BLaER1 treated with 17β-estradiol and CSF1 and Interleukin-3, amounts not matched to agents 10 nM and 100 nM (cell line): ENCODE data around the gene FKBP11.

ENCODE experiments used
- H3K27ac ChIP-seq, 11 experiments: shearing (Covaris generic); formaldehyde crosslinking; 2 replicates each; pipeline ENCODE4 v1.8.1; 2022
- H3K27me3 ChIP-seq, 11 experiments: shearing (Covaris generic); formaldehyde crosslinking; 2 replicates each; pipeline ENCODE4 v1.8.1; 2022
- H3K36me3 ChIP-seq, 11 experiments: shearing (Covaris generic); formaldehyde crosslinking; 2 replicates each; pipeline ENCODE4 v1.8.1; 2022
- H3K4me1 ChIP-seq, 10 experiments: shearing (Covaris generic); formaldehyde crosslinking; 2 replicates each; pipeline ENCODE4 v1.8.1; 2022
- H3K4me2 ChIP-seq, 11 experiments: shearing (Covaris generic); formaldehyde crosslinking; 2 replicates each; pipeline ENCODE4 v1.8.1; 2022
- H3K4me3 ChIP-seq, 10 experiments: shearing (Covaris generic); formaldehyde crosslinking; 2 replicates each; pipeline ENCODE4 v1.8.1; 2022
- H3K9ac ChIP-seq, 11 experiments: shearing (Covaris generic); formaldehyde crosslinking; 2 replicates each; pipeline ENCODE4 v1.8.1; 2022
- H3K9me3 ChIP-seq, 11 experiments: shearing (Covaris generic); formaldehyde crosslinking; replicated peaks in 1 of 11; 2 replicates each; pipeline ENCODE4 v1.8.1; 2022
- H4K20me1 ChIP-seq, 11 experiments: shearing (Covaris generic); formaldehyde crosslinking; 2 replicates each; pipeline ENCODE4 v1.8.1; 2022
- Cebpa-rat ChIP-seq, 11 experiments: shearing (Covaris generic); IDR thresholded peaks; 2 replicates each; pipeline ENCODE4 v1.8.1; 2022

FKBP11 gene

DNA sequence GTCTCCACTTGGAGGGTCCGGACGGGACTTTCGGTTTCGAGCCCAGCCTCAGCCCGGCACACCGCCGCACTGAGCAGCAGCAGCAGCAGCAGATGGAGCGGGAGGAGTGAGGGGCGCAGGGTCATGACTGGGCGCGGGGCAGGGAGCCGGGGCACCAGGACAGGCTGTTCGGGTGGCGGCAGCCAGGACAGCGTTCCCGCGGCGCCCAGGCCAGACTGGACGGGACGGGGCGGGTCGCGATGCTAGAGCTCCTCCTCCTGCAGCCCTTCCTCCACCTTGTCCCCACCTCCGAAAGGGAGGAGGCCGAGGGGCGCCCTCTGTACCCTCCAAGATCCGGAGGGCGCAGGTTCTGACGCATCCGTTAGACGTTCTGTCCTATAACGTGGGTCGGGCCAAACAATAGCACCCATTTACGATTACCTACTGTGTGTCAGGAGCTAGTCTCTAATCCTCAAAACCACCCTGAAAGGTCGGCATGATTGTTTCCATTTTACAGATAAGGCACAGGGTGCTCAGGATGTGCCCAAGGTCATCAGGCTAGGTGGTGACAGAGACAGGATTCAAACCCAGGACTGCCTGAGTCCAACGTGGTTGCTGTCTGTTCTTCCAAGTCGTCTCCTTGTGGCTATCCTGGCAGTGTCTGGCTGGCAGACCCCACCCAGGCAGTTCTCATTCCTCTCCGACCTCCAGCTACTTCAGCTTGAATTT lies at the start of gene FKBP11:
FKBP11 (minus strand) TSS at position 189 of the 708 bp plus-strand sequence; CDS start at position 125, 64 bp downstream.
- H3K27me3 ChIP-seq: no peaks in the 10 kb centered on the region
- peak within 1 kb of the TSS; percentile 79 to 94 (median 87) for H3K4me2 ChIP-seq
- H3K4me3 ChIP-seq: peak within 1 kb of the TSS; percentile 82 to 96 (median 90)
- peaks cover 34 to 78% (median 70%) of the 10 kb centered on the region in 11 experiments for H3K36me3 ChIP-seq
- H3K9ac ChIP-seq: peak within 1 kb of the TSS; percentile 81 to 92 (median 86)
- peak within 1 kb of the TSS; percentile 17 to 88 (median 81); a peak in 21 of 22 replicates for H3K27ac ChIP-seq
- TF ChIP-seq Cebpa-rat (IDR thresholded peaks at IDR 0.05): no peak
- H4K20me1 ChIP-seq: peaks cover 0 to 53% (median 7%) of the 10 kb centered on the region in 11 experiments; a peak in 10 of 22 replicates
- peaks cover 15 to 27% (median 20%) of the 10 kb centered on the region in 10 experiments for H3K4me1 ChIP-seq
- H3K9me3 ChIP-seq: no peaks in the 10 kb centered on the region

DNA sequence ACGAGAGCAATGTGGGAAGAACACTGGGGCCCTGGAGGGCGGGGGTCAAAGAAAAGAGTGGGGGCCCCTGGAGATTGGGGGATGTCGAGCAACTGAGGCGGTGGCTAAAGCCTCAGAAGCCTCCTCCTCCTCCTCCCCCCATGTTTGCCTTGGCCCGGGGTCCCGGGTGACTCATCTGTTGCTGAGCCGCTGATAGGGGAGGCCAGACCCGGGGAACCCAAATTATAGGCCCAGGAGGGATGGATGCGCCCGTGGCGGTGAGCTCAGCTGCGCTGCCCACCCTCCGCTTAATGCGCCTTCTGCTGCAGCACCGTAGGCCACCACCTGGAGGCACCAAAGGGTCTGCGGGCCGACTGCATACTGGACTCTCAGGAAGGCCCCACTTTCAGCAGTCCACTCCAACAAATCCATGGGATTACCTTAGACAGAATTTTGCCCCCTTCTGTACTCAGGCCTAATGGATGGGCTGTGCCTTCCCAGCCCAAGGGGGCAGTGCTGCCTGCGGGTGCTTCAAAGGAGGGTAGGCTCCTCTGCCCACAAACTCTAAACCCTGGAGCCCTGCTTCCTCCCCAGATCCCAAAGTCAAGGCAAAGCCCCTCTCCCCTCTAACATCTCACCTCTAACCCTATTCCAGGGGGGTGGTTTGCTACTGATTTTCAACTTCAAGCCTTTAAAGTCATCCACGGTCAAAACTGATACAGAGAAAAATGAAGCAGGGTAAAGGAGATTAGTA lies 48.8 kb upstream of the FKBP11 start:
- Histone ChIP-seq H4K20me1 (peaks cover 0 to 90% (median 51%) of the 10 kb centered on the region in 11 experiments; a peak in 20 of 22 replicates), H3K4me2 (no peak overlapping the region), H3K36me3 (no peaks in the 10 kb centered on the region), H3K27me3 (peaks cover 100% of the 10 kb centered on the region in 11 experiments), H3K4me1 (peaks cover 44 to 64% (median 55%) of the 10 kb centered on the region in 10 experiments), H3K27ac (no peak overlapping the region), H3K4me3 (no peak overlapping the region), H3K9me3 (peaks cover 0 to 9% (median 0%) of the 10 kb centered on the region in 11 experiments; a peak in 5 of 22 replicates), H3K9ac (no peak overlapping the region)
- TF ChIP-seq Cebpa-rat (IDR thresholded peaks at IDR 0.05): no peak

DNA sequence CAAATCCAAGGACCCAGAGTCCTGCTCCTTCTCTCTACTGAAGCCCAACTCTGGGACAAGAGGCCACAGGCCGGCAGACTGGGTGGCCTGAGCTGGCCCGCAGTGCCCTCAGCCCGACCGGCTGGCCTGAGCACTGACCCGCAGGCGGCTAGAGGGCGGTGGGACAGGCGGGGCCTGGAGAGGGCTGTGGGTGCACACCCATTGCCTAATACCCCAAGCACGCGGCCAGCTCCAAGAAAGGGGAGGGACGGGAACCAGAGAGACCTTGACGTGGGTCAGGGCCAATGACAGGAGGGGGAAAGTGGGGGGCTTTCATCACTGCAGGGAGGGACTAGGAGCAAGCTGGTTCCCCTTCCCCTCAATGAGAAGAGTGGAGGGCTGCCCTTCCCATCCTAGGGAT lies 48.2 kb upstream of the FKBP11 start:
- peaks cover 41 to 63% (median 52%) of the 10 kb centered on the region in 10 experiments for H3K4me1 ChIP-seq
- 0 out of 20 replicates have a peak overlapping the region, but pooled peaks of 1 of the 10 experiments have one; percentile 18 for H3K4me3 ChIP-seq
- H3K9me3 ChIP-seq: peaks cover 0 to 9% (median 0%) of the 10 kb centered on the region in 11 experiments; a peak in 5 of 22 replicates
- no peak for TF ChIP-seq Cebpa-rat (IDR thresholded peaks at IDR 0.05)
- peaks cover 0 to 87% (median 45%) of the 10 kb centered on the region in 11 experiments; a peak in 19 of 22 replicates for H4K20me1 ChIP-seq
- no peaks in the 10 kb centered on the region for H3K36me3 ChIP-seq
- no peak overlapping the region for H3K9ac ChIP-seq
- H3K4me2 ChIP-seq: peak overlapping the region in 2 of 11 experiments; percentile 72 to 80; a peak in 3 of 22 replicates
- peaks cover 100% of the 10 kb centered on the region in 11 experiments for H3K27me3 ChIP-seq
- H3K27ac ChIP-seq: no peak overlapping the region

DNA sequence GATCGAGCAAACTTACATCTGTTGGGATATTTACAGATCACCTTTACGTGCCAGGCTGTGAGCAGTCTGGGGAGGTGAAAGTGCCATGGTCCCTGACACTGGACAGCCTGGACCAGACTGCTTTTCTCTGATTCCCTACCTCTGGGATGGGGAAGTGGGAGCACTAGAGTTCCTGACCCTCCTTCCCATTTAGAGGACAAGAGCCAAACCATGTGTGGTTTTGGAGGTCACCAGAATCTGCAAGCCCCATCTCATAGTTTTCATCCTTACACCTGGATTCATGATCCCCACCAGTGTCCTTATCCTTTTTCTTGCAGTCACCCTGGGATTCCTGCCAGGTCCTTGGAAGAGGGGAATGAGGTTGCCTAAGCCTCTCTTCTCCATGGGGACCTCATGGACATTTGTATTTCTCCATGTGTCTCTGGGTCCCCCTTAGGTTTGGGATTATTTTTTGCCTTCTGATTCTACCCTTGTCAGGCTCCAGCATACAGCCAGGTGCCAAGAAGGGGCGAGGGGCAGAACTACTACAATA lies 47.7 kb upstream of the FKBP11 start:
- H3K4me2 ChIP-seq: peak overlapping the region; percentile 31 to 89 (median 47); a peak in 19 of 22 replicates
- H3K36me3 ChIP-seq: no peaks in the 10 kb centered on the region
- H3K27ac ChIP-seq: no peak overlapping the region
- peaks cover 36 to 58% (median 46%) of the 10 kb centered on the region in 10 experiments for H3K4me1 ChIP-seq
- peaks cover 0 to 9% (median 0%) of the 10 kb centered on the region in 11 experiments; a peak in 5 of 22 replicates for H3K9me3 ChIP-seq
- 0 out of 20 replicates have a peak overlapping the region, but pooled peaks of 1 of the 10 experiments have one; percentile 18 for H3K4me3 ChIP-seq
- peaks cover 0 to 85% (median 40%) of the 10 kb centered on the region in 11 experiments; a peak in 19 of 22 replicates for H4K20me1 ChIP-seq
- H3K9ac ChIP-seq: no peak overlapping the region
- no peak for TF ChIP-seq Cebpa-rat (IDR thresholded peaks at IDR 0.05)
- peaks cover 100% of the 10 kb centered on the region in 11 experiments for H3K27me3 ChIP-seq

DNA sequence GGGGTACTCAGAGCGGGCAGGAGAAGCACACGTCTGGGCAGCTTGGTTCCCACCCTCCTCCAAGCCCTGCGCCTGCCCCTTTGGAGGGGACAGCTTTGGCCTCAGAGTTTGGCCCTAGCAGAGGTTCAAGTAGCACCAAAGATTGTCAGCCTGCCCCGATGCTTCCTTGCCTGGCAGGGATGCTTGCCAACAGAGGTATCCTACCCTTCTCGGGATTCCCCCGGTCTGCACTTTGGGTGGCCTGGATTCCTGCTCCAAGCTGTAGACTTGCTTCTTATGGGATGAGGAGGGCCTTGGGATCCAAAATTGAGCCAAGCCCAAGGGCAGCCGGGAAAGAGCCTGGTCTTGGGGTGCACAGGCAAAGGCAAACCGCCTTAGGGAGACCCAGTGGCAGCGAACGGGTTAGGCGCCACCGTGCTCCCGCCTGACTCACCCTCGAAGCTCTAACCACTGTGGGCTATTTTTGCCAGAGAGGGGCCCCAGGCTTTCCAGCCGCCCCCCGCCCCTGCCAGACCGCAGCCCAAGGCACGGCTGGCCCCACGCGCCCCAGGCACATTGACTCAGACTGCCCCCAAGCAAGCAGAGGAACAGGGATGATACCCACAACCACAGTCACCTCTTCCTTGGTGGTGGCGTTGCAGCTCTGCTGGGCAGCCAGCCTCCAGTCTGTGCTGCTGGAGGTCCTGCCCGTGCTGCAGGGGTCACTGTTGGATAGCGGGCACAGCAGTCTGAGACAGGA lies 47.1 kb upstream of the FKBP11 start:
- H3K27ac ChIP-seq: no peak overlapping the region
- peak overlapping the region in 3 of 10 experiments; percentile 2 to 21 (median 18); a peak in 1 of 20 replicates for H3K4me3 ChIP-seq
- peaks cover 0 to 9% (median 0%) of the 10 kb centered on the region in 11 experiments; a peak in 5 of 22 replicates for H3K9me3 ChIP-seq
- no peaks in the 10 kb centered on the region for H3K36me3 ChIP-seq
- no peak for TF ChIP-seq Cebpa-rat (IDR thresholded peaks at IDR 0.05)
- H4K20me1 ChIP-seq: peaks cover 0 to 84% (median 40%) of the 10 kb centered on the region in 11 experiments; a peak in 18 of 22 replicates
- H3K27me3 ChIP-seq: peaks cover 98 to 100% (median 100%) of the 10 kb centered on the region in 11 experiments
- H3K4me2 ChIP-seq: peak overlapping the region; percentile 31 to 89 (median 47)
- peaks cover 32 to 52% (median 41%) of the 10 kb centered on the region in 10 experiments for H3K4me1 ChIP-seq
- H3K9ac ChIP-seq: no peak overlapping the region

DNA sequence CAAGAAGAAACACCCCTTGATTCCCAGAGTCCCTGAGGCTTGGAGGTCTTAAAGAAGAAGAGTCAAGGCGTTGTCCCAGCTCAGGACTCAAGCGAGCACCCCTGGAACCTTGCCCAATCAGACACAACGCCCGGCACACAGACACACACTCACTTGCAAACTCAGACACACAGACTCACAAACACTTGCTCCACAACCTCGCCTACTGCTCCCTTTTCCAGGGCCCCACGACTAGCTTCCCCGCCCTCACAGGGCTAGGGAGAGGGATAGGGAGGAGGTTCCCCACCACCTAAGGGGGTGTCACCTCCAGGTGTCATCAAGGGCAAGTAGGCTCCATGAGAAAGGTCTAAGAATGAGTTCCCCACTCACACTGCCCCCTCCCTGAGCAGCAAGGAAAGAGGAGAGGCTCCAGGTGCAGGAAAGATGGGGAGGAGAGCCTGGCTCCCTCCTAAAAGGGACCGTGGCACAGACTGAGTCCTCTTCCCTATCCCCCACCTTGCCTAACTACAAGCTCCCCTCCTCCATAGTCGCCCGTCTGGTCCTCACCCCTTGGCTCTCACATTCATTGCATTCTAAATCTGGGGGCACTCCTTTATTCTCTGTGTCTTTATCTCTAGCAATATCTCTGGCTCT lies 45.5 kb upstream of the FKBP11 start:
- Histone ChIP-seq H3K36me3 (no peaks in the 10 kb centered on the region), H3K27ac (no peak overlapping the region), H3K4me3 (peak overlapping the region in 3 of 10 experiments; percentile 25 to 40 (median 39); a peak in 4 of 20 replicates), H3K9me3 (peaks cover 0 to 9% (median 0%) of the 10 kb centered on the region in 11 experiments; a peak in 5 of 22 replicates), H4K20me1 (peaks cover 0 to 68% (median 40%) of the 10 kb centered on the region in 11 experiments; a peak in 18 of 22 replicates), H3K4me2 (peak overlapping the region; percentile 18 to 89 (median 47); a peak in 18 of 22 replicates), H3K4me1 (peaks cover 34 to 64% (median 50%) of the 10 kb centered on the region in 10 experiments), H3K9ac (peak overlapping the region in 1 of 11 experiments; percentile 44; a peak in 1 of 22 replicates), H3K27me3 (peaks cover 83 to 100% (median 97%) of the 10 kb centered on the region in 11 experiments)
- no peak for TF ChIP-seq Cebpa-rat (IDR thresholded peaks at IDR 0.05)

DNA sequence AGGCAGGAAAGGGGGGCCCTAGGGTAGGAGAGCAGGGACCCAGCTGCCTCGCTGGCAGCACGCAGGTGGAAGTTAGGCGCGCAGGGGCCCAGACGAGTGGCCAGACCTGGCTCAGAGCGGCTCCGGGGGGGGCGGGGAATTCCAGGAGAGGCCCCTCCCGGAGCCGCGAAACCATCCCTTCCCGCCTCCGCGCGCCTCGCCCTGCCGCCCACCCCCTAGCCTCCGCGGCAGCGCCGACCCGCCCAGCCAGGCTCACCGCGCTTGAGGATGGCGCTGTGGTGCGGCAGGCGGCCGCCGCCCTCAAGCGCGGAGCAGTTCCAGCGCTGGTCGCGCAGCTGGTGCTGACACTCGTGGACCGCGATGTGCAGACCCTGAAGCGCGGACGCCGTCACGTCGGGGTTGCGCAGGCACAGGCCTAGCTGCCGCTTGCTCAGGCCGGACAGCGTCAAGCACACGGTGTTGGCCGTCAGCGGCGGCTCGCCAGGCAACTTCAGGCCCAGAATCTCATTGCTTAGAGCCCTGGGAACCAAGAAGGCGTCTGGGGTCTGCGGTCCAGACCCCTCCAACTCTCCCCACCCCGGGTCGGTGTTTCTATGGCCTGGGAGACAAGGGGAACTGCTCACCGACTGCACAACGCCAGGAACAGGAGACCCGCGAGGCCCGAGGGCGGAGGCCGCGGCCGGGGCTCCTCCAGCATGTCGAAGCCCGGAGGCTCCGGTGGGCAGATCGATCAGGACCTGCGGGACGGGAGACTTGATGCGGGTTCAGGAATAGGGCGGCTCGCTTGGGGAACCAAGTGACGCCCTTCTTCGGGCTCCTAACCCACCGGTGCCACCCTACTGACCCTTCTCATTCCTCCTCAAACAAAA lies 44.8 kb upstream of the FKBP11 start:
- no peak overlapping the region for H3K27ac ChIP-seq
- peaks cover 75 to 99% (median 89%) of the 10 kb centered on the region in 11 experiments for H3K27me3 ChIP-seq
- H3K9me3 ChIP-seq: peaks cover 0 to 9% (median 0%) of the 10 kb centered on the region in 11 experiments; a peak in 5 of 22 replicates
- peak overlapping the region; percentile 7 to 59 (median 41); a peak in 18 of 22 replicates for H3K4me2 ChIP-seq
- H4K20me1 ChIP-seq: peaks cover 0 to 64% (median 40%) of the 10 kb centered on the region in 11 experiments; a peak in 18 of 22 replicates
- H3K9ac ChIP-seq: no peak overlapping the region
- H3K36me3 ChIP-seq: no peaks in the 10 kb centered on the region
- TF ChIP-seq Cebpa-rat (IDR thresholded peaks at IDR 0.05): no peak
- H3K4me3 ChIP-seq: peak overlapping the region in 2 of 10 experiments; percentile 11 to 24; a peak in 1 of 20 replicates
- peaks cover 34 to 70% (median 54%) of the 10 kb centered on the region in 10 experiments for H3K4me1 ChIP-seq
